HK-2 (cell line): ENCODE measurements around the gene OBI1.
"Not testable (repeated sequence)": the region's sequence is repeated elsewhere in the genome, so short reads cannot be mapped to it uniquely, and the experiment has no call there.

Experiments used
- DNase-seq: peaks from one replicate; pipeline ENCODE4 v3.0.0-alpha.2; 2018; ENCODE audit not compliant: unreplicated experiment

Gene OBI1

DNA sequence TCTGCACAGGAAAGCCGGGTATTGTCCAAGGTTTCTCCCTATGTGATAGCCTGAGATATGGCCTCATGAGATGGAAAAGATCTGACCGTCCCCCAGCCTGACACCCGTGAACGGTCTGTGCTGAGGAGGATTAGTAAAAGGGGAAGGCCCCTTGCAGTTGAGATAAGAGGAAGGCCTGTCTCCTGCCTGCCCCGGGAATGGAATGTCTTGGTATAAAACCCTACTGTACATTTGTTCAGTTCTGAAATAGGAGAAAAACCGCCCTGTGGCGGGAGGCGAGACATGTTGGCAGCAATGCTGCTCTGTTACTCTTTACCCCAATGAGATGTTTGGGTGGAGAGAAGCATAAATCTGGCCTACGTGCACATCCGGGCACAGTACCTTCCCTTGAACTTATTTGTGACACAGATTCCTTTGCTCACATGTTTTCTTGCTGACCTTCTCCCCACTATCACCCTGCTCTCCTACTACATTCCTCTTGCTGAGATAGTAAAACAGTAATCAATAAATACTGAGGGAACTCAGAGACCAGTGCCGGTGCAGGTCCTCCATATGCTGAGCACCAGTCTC, 11.8 kb downstream of the OBI1 start:
- not testable (repeated sequence) for DNase-seq

DNA sequence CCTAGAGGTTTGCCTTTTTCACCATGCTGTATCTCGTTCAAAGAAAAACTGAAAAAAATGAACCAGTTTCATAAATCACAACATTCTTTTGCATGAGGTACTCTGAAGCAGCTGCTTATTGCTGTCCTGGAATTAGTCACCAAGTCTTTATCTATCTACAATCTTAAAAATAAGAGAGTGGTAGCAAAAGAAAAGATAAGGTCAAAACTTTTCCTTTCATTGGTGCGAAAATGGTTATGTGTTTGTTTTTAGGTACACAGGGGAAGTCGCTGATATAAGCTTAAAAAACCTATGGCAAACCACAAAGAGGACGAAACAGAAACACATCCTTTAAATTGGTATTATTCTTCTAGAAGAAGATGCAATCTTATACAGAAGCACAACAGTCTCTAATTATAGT, 20.7 kb downstream of the OBI1 start:
- DNase-seq, result no peak

- DNase-seq, result no peak
Observed at GRCh38 chr13:78636495-78636894, 22.5 kb downstream of the OBI1 start.

DNA sequence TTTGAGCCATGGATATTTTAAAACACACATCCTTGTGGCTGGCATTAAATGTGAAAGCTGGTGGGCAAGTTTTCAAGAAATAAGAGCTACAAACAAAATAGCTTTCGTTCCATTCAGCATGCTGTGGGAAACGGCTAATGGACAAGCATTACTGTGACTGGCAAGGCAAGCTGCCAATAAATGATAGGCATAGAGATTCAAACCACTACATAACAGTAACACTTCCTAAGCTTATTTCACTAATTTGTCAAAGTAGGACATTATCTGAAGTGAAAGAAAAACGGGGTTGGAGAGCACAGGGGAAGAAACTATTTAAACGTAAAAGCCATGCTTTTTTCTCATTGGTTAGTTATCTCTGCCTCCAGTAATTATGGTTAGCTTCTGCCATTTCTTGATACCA, 26.0 kb downstream of the OBI1 start:
- DNase-seq, result no peak

DNA sequence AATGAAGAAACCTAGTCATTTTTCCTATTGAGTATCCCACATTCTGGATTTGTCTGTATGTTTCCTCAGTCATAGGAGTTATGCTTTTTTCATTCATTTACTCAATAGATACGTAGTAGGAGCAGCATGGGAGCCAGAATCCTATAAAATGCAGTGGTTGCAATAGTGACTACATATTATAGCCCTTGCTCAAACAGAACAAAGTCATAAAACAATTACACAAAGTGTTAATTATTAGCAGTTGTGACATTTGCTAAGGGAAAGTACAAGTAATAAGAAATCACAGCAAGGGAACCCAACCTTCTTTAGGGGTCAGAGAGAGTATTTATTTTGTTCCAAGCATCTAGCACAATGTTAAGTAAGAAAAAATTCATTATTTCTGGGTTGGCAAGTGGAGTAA, 27.9 kb downstream of the OBI1 start:
- DNase-seq, result no peak

DNA sequence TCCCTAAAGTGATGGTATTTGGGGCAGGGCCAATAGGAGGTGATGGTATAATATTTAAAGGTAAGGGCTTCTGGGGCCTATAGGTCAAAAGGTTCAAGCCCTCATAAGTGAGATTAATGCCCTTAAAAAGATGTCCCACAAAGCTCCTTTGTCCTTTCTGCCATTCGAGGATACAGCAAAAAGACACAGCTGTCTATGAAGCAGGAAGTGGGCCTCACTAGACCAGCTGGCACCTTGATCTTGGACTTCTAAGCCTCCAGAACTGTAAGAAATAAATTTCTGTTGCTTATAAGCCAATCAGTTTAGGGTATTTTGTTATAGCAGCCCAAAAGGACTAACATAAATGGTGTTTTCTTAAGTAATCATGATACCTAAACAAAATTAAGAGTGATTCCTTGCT, 28.4 kb downstream of the OBI1 start:
- no peak for DNase-seq

GRCh38 chr13:78625384-78625783, 33.6 kb downstream of the OBI1 start:
- no peak for DNase-seq

DNA sequence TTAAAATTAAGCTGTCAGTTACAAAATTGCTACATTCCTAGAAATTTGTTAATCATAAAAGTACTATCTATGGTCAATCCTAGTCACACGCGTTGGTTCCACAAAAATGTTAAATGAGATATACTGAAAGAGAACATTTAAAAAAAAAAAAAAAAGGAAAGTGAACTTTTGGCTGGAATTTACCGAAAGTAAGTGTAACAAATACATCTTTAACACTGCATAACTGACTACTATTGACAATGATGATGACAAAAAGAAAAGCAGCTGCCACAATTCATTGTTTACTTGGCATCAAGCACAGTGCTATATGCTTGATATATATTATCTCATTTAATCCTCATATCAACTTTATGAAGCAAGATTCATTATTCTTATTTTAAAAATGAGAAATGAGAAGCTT, 35.8 kb downstream of the OBI1 start:
- no peak for DNase-seq

- no peak for DNase-seq
Observed at GRCh38 chr13:78620936-78621470, 38.0 kb downstream of the OBI1 start.

GRCh38 chr13:78618411-78618810, 40.5 kb downstream of the OBI1 start:
- no peak for DNase-seq

GRCh38 chr13:78611040-78611439, 47.9 kb downstream of the OBI1 start:
- DNase-seq, result no peak

DNA sequence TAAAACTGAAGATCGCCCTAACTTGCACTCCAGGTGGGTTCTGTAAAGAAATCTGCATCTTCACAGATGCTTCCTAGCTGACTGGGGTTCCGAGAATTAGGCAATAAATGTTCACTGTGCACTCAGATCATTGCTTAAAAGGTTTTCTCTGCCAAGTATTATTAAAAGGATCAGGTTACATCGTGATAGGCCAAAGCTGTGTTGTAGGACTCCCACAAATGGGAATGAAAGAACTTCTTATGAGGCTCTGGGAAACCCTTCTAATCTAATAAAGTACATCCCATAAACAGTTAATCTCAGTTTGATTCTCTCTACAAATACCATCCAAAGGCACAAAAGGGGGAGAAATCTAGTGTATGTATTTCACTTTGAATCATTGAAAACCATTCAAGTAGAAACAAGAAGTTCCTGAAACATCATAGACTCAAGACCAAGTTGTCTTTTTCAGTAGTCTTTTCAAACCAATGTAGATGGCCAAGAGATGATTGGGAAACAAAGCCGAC, 48.5 kb downstream of the OBI1 start:
- DNase-seq, result no peak

DNA sequence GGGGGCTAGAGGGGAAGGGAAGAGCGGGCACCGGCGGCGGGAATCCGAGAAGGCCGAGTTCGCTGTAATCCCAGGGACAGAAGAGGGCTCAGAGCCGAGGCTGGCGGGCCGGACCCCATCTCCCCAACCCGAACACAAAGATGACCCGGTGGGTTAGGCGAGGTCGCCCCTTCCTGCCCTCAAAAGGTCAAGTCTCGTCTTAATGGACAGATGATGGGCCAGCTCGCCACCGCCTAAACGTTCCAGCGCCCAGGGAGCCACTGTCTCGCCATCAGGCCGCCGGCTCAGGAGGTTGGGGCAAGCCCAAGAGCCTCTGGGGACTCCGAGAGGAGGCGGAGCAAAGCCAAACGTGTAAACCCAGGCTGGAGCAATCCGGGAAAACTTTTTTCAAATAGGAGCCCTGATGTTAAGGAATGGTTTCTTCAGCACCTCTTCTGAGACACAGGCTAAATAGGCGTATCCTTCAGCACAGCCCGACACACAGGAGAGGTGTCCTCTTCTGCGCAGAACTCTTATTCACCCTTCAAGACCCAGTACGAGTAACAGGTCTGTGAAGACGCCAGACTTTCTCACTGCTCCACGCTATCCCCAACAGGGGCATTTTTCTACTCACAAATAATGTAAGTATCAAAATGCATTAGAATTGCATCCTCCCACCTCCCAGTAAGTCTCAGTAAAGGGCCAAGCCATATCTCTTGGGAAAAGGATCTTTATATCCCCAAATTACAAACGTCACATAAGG, 49.3 kb downstream of the OBI1 start:
- no peak for DNase-seq

GRCh38 chr13:78608688-78609463, 50.1 kb downstream of the OBI1 start:
- DNase-seq, result no peak

DNA sequence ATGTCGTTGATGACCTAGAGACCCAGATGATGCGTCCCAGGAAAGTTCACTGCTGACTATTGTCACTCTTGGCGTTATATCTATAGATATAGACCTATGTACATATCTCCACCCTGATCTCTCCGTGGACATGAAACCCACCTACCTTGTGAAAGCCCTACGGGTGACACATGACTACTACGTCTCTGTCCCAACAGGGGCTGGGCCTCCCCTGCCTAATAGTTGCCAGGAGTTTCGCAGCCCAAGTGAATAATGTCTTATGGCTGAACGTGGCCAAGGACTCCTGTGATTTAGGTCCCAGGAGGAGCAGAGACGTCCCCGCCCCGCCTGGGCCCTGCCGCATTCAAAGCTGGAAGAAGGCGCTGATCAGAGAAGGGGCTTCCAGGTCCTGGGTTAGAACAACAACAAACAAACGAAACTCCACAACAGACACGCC, 50.7 kb downstream of the OBI1 start:
- no peak for DNase-seq

DNA sequence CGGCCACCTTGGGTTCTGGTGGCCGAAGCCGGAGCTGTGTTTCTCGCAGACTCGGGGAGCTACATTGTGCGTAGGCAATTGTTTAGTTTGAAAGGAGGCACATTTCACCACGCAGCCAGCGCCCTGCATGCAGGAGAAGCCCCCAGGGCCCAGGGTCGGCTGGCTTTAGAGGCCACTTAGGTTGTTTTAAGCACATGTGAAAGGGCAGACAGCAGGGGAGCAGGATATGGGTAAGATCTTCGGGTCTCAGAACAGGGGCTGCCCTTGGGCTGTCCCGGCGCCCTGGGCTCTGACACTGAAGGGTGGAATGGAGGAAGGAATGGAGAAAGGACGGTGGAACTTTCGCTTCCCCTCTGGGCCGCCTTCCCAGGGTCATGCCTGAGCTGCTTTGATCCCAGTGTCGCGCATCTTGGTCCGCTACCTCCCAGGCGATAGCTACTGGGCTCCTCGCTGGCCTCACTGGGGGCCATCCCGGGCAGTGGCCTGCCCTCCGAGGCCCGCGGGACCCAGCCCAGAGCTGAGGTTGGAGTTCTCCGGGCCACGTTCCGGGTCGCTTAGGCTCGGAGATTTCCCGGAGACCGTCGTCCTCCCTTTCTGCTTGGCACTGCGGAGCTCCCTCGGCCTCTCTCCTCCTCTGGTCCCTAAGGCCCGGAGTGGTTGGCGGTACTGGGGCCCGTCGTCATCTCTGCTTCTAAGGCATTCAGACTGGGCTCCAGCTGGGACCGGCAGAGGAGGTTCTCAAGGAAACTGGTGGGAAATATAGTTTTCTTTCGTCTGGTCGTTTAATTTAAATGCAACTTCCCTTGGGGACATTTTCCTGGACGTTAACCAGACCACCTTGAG, 51.3 kb downstream of the OBI1 start:
- no peak for DNase-seq

GRCh38 chr13:78606471-78607408, 52.2 kb downstream of the OBI1 start:
- no peak for DNase-seq

- no peak for DNase-seq
Observed at GRCh38 chr13:78604782-78605611, 54.0 kb downstream of the OBI1 start.

GRCh38 chr13:78603240-78603957, 55.6 kb downstream of the OBI1 start, which contains the start of gene POU4F1:
TSS of gene POU4F1 (minus strand) at chr13:78603552. CDS start at chr13:78603326, 226 bp downstream.
- DNase-seq, result peak; percentile 80
